Pancreas (tissue), 10 donors: ENCODE measurements around the gene HOXA13. TPM values are rescaled to one million over a fixed set of nuclear protein-coding genes. Genes with fewer than 3 reads are reported as not detected.
A peak's percentile ranks its signal among the peaks of the same experiment; 100 is the strongest.

ENCODE experiments used
- ATAC-seq, 4 donors: fragments of 200-7000 bp; cut with Tn5 transposase; one replicate each; pipeline versions ENCODE4 v1.8.0 to v1.9.1; 2020; ENCODE audit warnings: mild to moderate bottlenecking in 4 of 4, moderate library complexity in 4 of 4
- DNase-seq, 6 donors: peaks; one replicate each; pipeline ENCODE4 v3.0.0-alpha.2; 2020
- FAIRE-seq: peaks from 2 replicates; lab custom pipeline; 2012; peaks lifted over from hg19 to GRCh38; lab: Jason Lieb, UNC
- H3K27ac ChIP-seq, 4 donors: fragments of 200-600 bp; sonication (generic); 1 replicate in 3 of 4; 2 replicates in 1 of 4; pipeline versions ENCODE4 v1.5.0 to v1.8.0; 2020
- H3K27me3 ChIP-seq, 4 donors: fragments of 200-600 bp; one replicate each; pipeline ENCODE4 v1.8.0; 2021
- H3K36me3 ChIP-seq, 3 donors: fragments of 200-600 bp; sonication (generic) in 1 of 3; one replicate each; pipeline versions ENCODE4 v1.5.0 to v1.8.0; 2020 to 2021
- H3K4me1 ChIP-seq, 3 donors: fragments of 200-600 bp; one replicate each; pipeline ENCODE4 v1.8.0; 2021
- H3K4me3 ChIP-seq, 4 donors: fragments of 200-600 bp; sonication (generic) in 2 of 4; one replicate each; pipeline versions ENCODE4 v1.5.0 to v1.8.0; 2020 to 2021
- H3K9me3 ChIP-seq, 4 donors: fragments of 200-600 bp; one replicate each; pipeline ENCODE4 v1.8.0; 2021
- CTCF ChIP-seq, 4 donors: fragments of 200-600 bp; sonication (generic) in 3 of 4; IDR thresholded peaks; one replicate each; pipeline versions ENCODE4 v1.5.0 to v1.8.0; 2021; ENCODE audit warnings: antibody characterized with exemption in 4 of 4
- WGBS, 2 donors: extraction: QIAGEN DNeasy Blood & Tissue Kit; methylation state at CpG; one replicate each; pipeline ENCODE4 v1.1.7; 2013; 5-methylcytosine and 5-hydroxymethylcytosine counted together
- intact Hi-C, 3 donors: fragments of 100-400 bp; cut with DNase I; formaldehyde crosslinking; loops; one replicate each; pipeline versions ENCODE4 v1.11.1 to v1.14.2; 2022
- polyA plus RNA-seq, 2 donors: library from polyadenylated mRNA; stranded (reverse); fragments of 200-250 nt; gene quantifications; one replicate each; pipeline ENCODE4 v1.2.3, GENCODE V29; 2013
- total RNA-seq, 6 donors: library from RNA; stranded (reverse); fragmentation: NEBNext Ultra II Directional in 4 of 6; extraction: Animal tissue kit (Norgen Biotek cat#: 25700) in 4 of 6; gene quantifications; one replicate each; pipeline versions ENCODE4 v1.2.1 to v1.2.4, GENCODE V29; 2021 to 2023
- donor health status: healthy with polysubstance abuse.
- donor health status: DM: no; HTN: no; CAD: no; lungs with moderate emphysema.
- donor health status: DM: no; HTN: no; CAD: no.
- donor health status: control.
- donor health status: control.
- donor health status: Bipolar disorder and iron deficiency.
- donor health status: DM: yes; HTN: yes; CAD: no.
- donor health status: DM: no; HTN: no; CAD: no.
- donor health status: DM: no; HTN: no; CAD: no.
- donor health status: DM: yes; HTN: yes; CAD: no.

Gene HOXA13
- total and polyA plus RNA-seq, 8 donors = 0.03 TPM; not detected in 7

GRCh38 chr7:27148031-27148755 lies 51.7 kb downstream of the HOXA13 start:
- WGBS, 2 donors = 13 to 16% methylated on average over 28 of the region's 28 CpGs
- TF ChIP-seq CTCF (IDR thresholded peaks at IDR 0.05) = no peak
- Histone ChIP-seq H3K36me3 (no peaks in the 10 kb centered on the region), H3K4me1 (peaks cover 0 to 15% (median 2%) of the 10 kb centered on the region in 3 donors), H3K27me3 (peaks cover 10 to 75% (median 29%) of the 10 kb centered on the region in 4 donors), H3K4me3 (peak overlapping the region in 3 of 4 donors; percentile 5 to 37 (median 24)), H3K27ac (no peak overlapping the region), H3K9me3 (no peaks in the 10 kb centered on the region)
- ATAC-seq (peak in 1 of 4 donors; percentile 3), DNase-seq (peak in 1 of 6 donors; percentile 46), FAIRE-seq (no peak)
- intact Hi-C loops = no loop called here

GRCh38 chr7:27147199-27148030 lies 52.5 kb downstream of the HOXA13 start, which contains the start of gene HOXA6:
Gene HOXA6, minus strand, starts transcription at chr7:27147774. Its CDS starts 25 bp downstream, at chr7:27147749.
- FAIRE-seq (no peak), DNase-seq (peak in 3 of 6 donors; percentile 62 to 77 (median 70)), ATAC-seq (peak in 2 of 4 donors; percentile 22 to 45)
- H3K27me3 ChIP-seq = peaks cover 10 to 73% (median 27%) of the 10 kb centered on the region in 4 donors
- no peaks in the 10 kb centered on the region for H3K9me3 ChIP-seq
- H3K36me3 ChIP-seq = no peaks in the 10 kb centered on the region
- intact Hi-C loops = no loop called here
- H3K4me1 ChIP-seq = peaks cover 0 to 15% (median 4%) of the 10 kb centered on the region in 3 donors
- H3K4me3 ChIP-seq = peak within 1 kb of the TSS in 3 of 4 donors; percentile 5 to 37 (median 24)
- H3K27ac ChIP-seq = no peak within 1 kb of the TSS
- no peak for TF ChIP-seq CTCF (IDR thresholded peaks at IDR 0.05)
- WGBS, 2 donors = 9% methylated on average over 62 to 63 of the region's 63 CpGs

DNA sequence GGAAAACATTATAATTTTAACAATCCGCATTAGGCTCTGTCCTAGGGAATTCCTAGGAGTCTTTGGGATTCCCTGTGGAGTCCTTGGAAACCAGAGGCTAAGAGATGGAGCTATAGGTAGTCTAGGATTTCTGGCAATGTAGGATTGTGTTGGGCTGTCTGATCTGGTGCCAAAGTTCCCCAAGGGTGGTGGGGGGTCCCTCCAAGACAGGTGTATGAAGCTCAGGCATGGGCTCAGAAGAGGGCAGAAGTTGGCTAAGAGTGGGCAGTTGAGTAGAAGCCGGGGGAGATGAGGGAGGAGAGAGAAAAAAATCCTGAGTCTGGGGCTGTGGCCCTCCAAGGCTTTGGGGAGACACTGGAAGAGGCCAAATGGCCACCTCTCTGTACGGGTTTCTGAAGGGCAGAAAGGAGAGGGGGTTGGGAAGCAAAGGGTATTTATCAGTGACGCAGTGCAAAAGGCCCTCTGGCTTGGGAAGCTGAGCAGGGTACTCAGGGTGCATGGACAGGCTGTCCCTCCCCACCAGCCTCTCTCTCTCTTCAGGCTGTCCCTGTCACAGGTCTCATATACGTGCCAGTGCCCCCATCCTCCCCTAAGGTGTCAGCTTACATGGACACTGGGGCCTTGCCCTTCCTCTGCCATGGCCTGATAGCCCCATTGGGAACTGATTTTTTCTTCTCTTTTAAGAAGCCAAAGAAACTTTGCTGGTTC lies 53.2 kb downstream of the HOXA13 start:
- Histone ChIP-seq H3K27me3 (peaks cover 13 to 77% (median 25%) of the 10 kb centered on the region in 4 donors), H3K36me3 (no peaks in the 10 kb centered on the region), H3K9me3 (no peaks in the 10 kb centered on the region), H3K27ac (no peak overlapping the region), H3K4me3 (no peak overlapping the region), H3K4me1 (peaks cover 0 to 15% (median 4%) of the 10 kb centered on the region in 3 donors)
- ATAC-seq = no peak
- no peak for DNase-seq
- no peak for FAIRE-seq
- TF ChIP-seq CTCF (IDR thresholded peaks at IDR 0.05) = no peak
- WGBS, 2 donors = 33 to 35% methylated on average over 5 of the region's 5 CpGs
- intact Hi-C loops = no loop called here

DNA sequence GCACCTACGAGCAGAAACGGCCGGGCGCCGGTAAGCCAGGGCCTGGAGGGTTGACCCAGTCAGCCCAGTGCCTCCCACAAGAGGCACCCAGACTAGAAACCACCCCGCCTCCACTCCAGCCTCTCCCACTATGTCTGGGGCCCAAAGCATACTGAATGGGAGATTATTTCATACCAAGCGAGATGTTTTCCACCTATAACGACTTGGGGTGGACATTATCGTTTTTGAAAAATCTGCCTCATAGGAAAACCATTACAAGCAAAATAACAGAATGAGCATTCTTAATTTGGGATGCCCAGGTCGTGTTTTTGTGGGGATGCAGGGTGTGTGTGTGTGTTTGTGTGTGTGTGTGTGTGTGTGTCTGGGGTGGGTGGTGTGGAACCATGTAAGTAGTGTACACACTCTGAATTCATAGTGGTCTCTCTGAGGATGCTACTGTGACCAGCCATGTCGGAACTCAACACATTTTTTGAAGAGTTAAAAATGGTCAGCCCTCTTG lies 53.9 kb downstream of the HOXA13 start:
- FAIRE-seq (no peak), ATAC-seq (no peak), DNase-seq (no peak)
- Histone ChIP-seq H3K27ac (no peak overlapping the region), H3K9me3 (no peaks in the 10 kb centered on the region), H3K27me3 (peaks cover 15 to 76% (median 26%) of the 10 kb centered on the region in 4 donors), H3K36me3 (no peaks in the 10 kb centered on the region), H3K4me3 (no peak overlapping the region), H3K4me1 (peaks cover 0 to 11% (median 4%) of the 10 kb centered on the region in 3 donors)
- intact Hi-C loops = no loop called here
- WGBS, 2 donors = 26% methylated on average over 11 of the region's 11 CpGs
- TF ChIP-seq CTCF (IDR thresholded peaks at IDR 0.05) = no peak
